Right kidney (tissue), 1 donor: Measurements from ENCODE around the gene FEM1B.

ENCODE experiments used
- DNase-seq: peaks from one replicate; pipeline ENCODE4 v3.0.0-alpha.2; 2016

The FEM1B gene

DNA sequence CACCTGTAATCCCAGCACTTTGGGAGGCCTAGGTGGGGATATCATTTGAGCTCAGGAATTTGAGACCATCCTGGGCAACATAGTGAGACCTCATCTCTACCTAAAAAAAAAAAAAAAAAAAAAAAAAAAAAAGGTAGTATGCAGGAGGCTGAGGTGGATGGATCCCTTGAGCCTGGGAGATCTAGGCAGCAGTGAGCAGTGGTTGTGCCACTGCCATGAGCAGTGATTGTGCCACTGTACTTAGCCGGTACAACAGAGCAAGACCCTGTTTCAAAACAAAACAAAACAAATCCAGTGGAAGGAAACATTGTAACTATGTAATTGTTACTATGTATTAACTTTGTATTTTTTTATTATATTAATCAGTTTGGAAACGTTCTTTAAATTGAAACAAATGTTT lies 5.9 kb downstream of the FEM1B start:
- no peak for DNase-seq

DNA sequence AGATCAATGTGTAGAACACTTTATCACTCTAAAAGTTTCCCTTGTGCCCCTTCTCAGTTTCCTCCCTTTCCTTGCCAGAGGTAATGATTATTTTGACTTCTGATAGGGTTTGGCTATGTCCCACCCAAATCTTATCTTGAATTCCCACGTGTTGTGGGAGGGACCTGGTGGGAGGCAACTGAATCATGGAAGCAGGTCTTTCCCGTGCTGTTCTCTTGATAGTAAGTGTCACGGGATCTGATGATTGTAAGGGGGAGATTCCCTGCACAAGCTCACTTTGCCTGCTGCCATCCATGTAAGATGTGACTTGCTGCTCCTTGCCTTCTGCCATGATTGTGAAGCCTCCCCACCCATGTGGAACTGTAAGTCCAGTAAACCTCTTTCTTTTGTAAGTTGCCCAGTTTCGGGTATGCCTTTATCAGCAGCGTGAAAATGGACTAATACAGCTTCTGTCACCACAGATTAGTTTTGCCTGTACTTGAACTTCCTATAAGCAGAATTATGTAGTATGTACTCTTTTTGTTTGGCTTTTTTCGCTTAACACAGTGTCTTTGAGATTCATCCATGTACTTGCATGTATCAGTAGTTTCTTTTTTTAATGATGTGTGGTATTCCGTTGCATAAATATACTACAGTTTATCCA lies 7.2 kb downstream of the FEM1B start:
- DNase-seq: no peak

DNA sequence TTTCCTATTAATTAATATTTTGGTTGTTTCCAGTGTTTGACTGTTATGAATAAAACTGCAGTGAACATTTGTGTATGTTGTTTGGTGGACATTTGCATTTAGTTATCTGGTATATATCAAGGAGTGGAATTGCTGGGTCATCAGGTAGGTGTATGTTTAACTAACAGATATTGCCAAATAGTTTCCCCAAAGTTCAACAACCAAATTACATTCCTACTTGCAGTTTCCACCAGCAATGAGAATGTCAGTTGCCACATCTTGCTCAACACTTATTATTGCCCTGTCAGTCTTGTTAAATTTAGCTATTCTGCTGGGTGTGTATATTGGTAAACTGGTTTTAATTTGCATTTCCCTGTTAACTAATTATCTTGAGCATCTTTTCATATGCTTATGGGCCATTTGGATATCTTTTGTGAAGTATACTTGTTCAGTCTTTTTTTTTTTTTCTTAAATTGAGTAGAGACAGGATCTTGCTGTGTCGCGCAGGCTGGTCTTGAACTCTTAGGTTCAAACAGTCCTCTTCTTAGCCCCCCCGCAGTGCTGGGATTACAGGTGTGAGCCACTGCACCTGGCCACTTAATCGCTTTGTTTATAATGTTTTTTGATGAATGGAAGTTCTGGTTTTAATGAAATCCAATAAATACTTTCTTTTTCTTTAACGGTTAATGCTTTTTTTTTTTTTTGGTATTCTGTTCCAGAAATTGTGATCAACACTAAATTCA lies 7.9 kb downstream of the FEM1B start:
- no peak for DNase-seq

DNA sequence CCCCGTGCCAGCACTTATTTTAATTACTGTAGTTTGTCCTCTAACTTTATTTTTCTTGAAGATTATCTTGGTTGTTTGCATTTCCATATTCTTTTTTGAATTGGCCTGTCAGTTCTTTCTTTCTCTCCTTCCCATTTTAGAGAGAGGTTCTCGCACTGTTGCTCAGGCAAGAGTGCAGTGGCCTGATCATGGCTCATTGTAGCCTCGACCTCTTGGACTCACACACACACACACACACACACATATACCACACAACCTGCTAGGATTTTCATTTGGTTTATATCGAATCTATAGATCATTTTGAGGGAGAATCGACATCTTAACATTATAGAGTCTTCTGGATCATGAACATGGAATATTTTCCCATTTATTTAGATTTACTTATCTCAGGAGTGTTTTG lies 8.7 kb downstream of the FEM1B start:
- no peak for DNase-seq

DNA sequence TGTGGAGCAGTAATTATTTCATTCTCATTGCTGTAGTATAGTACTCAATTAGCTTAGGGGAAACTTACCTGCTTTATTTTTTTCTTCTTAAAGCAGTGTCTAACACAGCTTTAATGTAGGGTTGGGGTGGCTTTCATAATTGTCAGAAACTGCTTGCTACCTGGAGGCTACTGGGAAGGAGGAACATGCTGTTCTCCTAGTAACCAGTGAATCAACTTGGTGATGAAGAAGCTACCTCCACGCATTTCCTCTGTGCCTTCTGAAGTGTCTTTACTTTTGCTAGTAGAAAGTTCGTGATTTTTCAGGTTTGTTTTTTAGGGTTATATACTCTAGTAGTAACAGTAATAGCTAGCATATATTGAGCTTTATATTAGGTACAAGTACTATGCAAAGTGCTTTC lies 11.5 kb downstream of the FEM1B start:
- no peak for DNase-seq

DNA sequence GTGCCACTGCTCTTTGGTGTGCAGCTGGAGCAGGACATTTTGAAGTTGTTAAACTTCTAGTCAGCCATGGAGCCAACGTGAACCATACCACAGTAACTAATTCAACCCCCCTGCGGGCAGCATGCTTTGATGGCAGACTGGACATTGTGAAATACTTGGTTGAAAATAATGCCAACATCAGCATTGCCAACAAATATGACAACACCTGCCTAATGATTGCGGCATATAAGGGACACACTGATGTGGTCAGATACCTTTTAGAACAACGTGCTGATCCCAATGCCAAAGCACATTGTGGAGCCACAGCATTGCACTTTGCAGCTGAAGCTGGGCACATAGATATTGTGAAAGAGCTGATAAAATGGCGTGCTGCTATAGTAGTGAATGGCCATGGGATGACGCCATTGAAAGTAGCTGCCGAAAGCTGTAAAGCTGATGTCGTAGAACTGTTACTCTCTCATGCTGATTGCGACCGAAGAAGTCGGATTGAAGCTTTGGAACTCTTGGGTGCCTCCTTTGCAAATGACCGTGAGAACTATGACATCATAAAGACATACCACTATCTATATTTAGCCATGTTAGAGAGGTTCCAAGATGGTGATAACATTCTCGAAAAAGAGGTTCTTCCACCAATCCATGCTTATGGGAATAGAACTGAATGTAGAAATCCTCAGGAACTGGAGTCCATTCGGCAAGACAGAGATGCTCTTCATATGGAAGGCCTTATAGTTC lies 12.2 kb downstream of the FEM1B start:
- no peak for DNase-seq

DNA sequence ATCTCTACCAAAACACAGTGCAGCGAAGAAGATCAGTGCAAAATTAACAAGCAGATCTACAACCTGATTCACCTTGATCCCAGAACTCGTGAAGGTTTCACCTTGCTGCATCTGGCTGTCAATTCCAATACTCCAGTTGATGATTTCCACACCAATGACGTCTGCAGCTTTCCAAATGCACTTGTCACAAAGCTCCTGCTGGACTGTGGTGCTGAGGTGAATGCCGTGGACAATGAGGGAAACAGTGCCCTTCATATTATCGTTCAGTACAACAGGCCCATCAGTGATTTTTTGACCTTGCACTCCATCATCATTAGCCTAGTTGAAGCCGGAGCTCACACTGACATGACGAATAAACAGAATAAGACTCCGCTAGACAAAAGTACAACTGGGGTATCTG lies 13.2 kb downstream of the FEM1B start:
- DNase-seq: no peak

DNA sequence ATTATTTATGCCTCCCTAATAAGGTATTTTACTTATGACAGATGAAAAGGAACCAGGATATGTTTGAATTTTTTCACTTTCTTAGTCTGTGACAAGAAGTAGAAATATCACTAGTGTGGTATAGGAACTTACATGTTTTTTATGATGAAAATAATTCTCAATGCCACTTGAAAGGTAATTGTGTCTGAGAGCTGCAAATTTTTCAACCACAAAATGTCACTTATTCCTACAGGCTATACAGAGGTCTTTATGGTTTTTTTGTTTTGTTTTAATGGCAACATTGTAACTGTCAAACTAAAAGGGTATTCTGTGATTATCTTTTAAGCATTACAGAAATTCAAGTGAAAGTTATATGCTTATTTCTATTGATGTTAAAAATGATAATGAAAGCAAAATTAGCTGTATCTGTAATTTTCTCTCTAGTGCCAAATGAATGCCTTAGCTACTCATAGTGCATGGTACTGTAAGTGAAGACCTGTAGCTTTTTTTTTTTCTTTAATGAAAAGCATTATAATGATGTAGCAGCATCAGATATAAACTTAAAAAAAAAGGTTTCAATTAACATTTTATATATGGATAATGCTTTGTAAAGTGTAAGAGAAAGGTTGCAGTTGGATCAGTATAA lies 14.7 kb downstream of the FEM1B start:
- DNase-seq: no peak

DNA sequence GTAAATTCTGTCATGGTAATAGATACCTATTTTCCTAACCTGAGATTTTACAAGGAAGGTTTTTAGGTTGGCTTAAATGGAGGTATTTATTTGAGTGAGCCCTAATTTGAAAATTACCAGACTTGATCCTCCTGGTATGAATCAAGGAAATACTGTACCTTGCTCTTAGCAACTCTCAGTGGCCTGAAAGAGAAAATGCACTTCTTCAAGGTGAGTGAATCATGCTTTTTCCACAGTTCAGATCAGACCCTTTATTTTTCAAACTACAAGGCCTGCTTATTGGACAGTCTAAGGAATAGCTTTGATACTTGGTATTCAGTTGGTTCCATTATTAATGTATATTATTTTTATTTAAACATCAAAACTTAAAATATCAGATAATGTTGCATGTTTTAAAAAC lies 15.4 kb downstream of the FEM1B start:
- no peak for DNase-seq

DNA sequence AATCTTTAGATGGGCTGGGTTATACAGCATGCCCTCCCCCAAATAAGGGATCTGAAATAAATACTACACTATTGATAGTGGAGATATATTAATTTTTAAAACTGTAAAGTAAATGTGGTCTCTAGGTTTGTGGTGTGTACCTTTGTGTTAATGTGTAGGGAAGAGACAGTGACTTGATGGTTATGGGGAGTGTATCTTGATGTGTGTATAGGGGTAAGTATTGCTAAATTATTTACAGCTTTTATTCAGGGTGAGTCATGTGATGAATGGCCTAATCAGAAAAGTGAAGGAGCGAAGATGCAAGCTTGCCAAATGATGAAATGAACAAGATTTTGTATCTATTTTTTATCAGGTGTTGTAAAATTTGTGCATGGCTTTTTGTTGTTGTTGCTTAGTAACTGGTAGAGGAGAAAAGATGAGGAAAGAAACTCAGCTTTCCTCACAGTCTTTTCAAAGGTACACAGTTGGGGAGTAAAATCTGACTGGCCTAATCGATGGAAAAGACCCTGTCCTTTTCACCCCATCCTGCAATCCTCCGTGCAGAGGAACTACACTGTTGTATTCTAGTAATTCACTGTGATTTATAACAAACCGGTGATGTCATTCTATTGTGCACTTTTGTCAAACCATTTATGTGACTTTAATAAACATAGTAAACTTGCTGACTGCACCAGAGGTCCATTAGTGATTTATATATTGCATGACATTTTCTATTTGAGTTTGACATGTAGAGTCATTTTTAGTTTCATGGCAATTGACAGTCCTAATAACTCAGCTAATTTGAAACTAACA lies 17.7 kb downstream of the FEM1B start:
- DNase-seq: no peak

DNA sequence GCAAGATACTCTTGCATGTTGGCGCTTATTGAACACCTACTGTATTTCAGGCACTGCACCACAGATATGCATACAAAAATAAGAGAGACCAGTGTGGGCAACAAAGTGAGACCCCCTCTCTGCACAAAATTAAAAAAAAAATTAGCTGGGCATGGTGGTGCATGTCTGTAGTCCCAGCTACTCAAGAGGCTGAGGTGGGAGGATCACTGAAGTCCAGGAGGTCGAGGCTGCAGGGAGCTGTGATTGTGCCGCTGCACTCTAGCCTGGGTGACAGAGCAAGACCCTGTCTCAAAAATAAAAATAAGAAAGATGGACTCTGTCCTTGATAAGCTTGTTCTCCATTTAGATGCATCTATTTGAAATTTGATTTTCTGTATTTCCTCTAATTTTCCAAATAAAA lies 20.8 kb downstream of the FEM1B start:
- no peak for DNase-seq

DNA sequence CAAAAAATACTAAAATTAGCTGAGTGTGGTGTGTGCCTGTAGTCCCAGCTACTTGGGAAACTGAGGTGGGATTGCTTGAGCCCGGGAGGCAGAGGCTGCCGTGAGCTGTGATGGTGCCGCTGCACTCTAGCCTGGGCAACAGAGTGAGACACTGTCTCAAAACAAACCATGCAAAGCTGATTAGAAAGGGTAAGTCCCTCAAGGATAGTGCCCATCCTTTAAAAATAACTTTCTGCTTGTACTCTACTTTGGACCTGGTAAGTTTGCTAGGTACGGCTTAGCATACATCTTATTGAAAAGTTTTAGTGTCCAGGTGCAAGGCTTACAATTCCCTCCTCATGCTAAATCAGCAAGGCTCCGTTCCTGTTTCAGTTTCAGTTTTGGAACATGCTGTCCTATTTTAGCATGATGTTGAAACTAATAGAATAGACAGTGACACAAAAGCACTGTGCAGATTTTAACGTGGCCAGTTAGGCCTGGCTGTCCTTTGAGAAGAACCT lies 21.4 kb downstream of the FEM1B start:
- DNase-seq: no peak

DNA sequence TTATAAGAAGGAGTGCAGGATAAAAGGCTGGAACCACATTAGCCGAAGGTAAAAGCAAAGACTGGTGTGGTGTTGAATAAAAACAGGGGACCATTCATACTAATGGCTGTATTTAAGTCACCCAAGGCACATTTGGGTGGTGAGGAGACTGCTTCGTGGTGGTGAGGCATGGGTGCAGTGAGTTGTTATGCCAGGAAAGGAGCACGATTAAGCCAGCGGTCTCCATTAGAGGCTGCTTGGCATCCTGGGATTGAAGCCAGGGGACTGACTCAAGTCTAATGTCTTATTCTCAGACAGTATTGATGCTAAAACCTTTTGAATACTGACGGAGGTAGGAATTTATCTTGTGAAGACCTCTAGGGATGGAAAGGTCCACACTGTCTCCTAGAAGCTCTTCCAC lies 21.9 kb downstream of the FEM1B start:
- DNase-seq: no peak

DNA sequence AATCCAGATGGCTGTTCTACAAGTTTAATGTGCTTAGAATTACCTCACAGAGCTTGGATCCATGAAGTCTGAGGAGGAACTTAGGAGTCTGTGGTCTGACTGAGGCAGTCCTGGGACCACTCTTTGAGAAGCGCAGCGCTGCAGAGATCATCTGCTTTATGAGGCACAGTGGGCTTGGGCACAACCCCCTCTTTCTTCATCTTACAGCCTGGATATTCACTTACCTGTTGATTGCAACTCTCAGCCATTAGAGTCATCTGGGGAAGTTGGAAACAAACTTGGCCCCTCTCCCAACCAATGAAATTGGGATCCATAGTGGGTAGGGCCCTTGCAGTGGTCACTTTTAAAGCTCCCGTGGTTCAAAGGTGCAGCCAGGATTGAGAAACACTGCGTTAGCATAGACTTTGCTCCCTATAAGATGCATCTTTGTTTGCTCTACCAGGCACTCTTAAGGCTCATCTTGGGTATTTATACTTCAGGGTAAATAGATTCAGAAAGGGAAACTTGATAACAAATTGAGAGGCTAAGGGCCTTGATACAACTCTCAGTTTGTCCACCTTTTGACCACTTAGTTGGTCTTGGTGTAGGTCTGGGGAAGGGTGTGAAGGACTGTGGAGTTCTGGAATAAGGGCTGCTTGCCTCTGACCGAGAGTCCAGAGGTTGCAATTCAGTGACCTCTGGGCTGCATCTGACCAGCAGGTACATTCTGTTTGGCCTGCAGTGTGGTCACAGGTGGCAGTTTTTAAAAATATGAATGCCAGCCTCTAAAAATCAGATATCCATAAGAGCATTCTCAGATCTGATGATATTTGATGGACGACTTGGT lies 22.8 kb downstream of the FEM1B start:
- no peak for DNase-seq

DNA sequence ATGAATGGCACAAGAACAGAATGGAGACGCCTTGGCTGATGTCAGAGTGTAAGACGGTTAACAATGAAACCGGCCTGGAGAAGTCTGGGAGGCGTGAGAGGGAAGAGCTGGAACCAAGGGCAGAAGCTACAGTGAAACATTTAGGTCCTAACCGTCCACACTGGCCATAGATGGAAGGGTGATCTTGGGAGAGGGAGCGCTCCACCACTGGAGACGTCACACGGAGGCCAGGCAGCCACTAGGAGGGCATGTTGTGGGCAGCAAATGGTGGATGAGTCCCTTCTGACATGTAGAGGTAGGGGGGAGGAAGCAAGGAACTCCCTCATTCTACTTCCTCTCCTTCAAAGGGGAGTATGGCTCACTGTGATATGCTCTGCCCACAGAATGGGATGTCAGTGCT lies 23.8 kb downstream of the FEM1B start:
- DNase-seq: no peak

DNA sequence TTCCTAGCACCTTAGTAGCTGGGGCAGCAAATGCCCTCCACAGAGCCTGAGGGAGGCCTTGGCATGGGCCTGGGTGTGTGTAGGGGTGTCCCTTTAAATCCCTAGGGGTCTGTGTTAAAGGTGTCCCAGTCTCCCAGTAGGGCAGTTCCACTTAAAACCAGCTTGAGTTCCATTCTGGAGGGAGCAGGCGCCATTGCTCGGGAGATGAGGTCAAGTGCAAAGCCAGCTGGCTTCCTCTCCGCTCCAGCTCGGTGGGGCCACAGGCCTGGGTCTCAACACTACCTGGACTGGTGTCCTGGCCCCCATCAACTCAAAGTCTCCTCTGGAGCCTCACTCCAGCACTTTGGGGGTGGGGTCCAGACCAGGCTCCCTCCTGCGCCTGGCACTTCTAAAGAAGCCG lies 25.2 kb downstream of the FEM1B start:
- DNase-seq: no peak

DNA sequence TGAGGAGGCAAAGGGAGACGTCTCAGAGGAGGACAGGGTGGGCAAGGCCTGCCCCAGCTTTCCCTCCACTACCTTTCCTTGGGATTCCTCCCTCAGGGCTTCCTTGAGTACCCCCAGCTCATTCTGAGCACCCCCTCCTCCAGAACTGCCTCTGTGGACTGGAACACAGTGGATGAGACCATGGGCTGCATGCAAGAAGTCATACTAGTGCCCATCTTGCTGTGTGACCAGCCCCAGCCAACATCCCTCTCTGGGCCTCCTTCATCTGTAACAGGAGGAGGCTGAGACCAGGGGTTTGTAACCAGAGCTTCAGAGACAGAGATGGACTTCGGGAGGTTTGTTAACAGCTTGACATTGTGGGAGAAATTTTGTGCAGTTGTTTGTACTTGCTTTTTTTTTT lies 25.6 kb downstream of the FEM1B start:
- DNase-seq: no peak

DNA sequence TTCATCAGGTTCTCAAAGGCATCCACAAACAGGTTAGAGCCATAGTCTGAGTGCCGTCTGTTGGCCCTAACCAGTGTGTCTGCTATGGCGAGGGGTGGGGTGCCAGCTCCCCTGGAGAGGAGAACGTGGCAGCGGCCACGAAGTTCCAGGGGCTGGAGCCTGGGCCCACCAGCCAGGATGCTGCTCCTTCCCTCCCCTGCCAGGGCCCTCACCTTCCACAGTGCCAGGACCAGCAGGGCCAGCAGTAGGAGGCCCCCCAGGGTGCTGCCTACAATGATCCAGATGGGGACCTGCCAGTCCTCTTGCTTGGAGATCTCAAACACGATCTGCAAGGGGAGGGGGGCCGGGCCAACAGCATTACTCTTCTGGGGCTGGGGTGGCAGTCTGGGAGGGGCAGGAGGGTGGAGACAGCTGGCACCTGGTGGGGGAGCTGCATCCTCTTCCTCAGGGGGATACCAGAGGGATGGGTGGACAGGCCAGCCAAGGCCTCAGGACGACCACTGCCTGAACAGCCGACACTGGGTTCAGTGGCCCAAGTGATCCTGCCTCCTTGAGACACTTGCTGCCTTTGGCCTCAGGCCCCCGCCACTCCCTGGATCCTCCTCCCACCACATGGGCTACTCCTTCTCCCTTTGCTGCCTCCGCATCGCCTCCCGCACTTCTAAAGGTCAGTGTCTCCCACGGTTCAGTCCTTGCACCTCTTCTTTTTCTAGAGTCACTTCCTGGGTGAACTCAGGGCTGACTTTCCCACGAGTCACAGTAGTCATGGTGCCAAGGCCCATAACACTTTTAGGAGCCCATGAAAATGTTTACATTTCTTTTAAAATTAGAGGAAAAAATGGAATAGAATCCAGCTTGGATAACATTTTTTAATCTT lies 26.3 kb downstream of the FEM1B start:
- DNase-seq: no peak

DNA sequence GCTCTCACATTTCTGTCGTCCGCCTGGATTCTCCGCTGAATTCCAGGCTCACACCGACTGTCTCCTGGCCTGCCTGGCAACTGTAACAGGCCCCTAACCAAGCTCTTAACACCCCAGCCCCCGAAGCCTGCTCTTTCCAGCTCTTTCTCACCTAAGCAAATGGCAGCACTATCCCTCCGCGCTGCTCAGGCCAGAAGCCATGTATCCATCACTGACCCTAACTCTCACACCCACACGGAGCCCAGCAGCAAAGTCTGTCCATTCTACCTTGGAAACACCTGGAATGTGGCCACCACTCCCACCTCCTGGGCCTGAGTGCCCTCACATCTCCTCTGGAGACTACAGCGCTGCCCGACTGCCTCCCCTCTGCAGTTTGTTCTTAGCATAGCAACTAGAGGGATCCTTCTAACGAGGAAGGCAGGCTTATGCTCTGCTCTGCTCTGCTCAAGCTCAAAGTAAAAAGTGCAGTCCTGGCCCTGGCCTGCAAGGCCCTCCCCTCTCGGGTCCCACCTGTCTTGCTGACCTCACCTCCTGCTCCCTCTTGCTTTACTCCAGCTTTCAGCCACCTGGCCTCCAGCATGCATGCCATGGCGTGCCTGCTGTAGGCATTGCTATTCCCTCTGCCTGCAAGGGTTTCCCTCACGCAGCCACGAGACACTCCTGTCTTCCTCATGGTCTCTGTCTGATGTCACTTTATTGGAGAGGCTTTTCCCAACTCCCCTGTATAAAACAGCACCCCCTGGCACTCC lies 27.2 kb downstream of the FEM1B start:
- DNase-seq: no peak
